WTC11 (cell line): ENCODE results near the gene PDE3B. TPM values are rescaled to one million over a fixed set of nuclear protein-coding genes. Genes with fewer than 3 reads are reported as not detected.

ENCODE experiments used
- ATAC-seq: fragments of 200-7000 bp; cut with Tn5 transposase; 2 replicates; pipeline ENCODE4 v1.10.0; 2021; ENCODE audit warnings: mild to moderate bottlenecking, moderate library complexity
- CTCF ChIA-PET: fragments of 300-600 bp; sonication (Branson Sonifier 250); formaldehyde crosslinking; loops from one replicate; lab custom pipeline; 2021; ENCODE audit warnings: antibody characterized with exemption; lab: Charles Lee
- POLR2A ChIA-PET: fragments of 350-600 bp; sonication (Branson Sonifier 250); formaldehyde crosslinking; loops from one replicate; lab custom pipeline; 2021; ENCODE audit warnings: antibody characterized with exemption; lab: Charles Lee
- DNase-seq: peaks from one replicate; pipeline ENCODE4 v3.0.0; 2021; ENCODE audit warnings: low spot score
- H3K27ac Mint-ChIP-seq: 2 replicates; pipeline ENCODE4 v1.8.0; 2021; ENCODE audit warnings: mixed read lengths
- H3K27me3 Mint-ChIP-seq: 2 replicates; pipeline ENCODE4 v1.8.0; 2021; ENCODE audit warnings: low read depth, mild to moderate bottlenecking, moderate library complexity, mixed read lengths
- H3K36me3 Mint-ChIP-seq: 2 replicates; pipeline ENCODE4 v1.8.0; 2021; ENCODE audit warnings: mixed read lengths
- H3K4me1 Mint-ChIP-seq: 2 replicates; pipeline ENCODE4 v1.8.0; 2022; ENCODE audit warnings: mixed read lengths
- H3K4me3 Mint-ChIP-seq: 2 replicates; pipeline ENCODE4 v1.8.0; 2021; ENCODE audit warnings: mild to moderate bottlenecking, moderate library complexity, mixed read lengths
- H3K9me3 Mint-ChIP-seq: 2 replicates; pipeline ENCODE4 v1.8.0; 2021; ENCODE audit warnings: mixed read lengths
- CBFB ChIP-seq: sonication (generic); formaldehyde crosslinking; IDR thresholded peaks from 2 replicates; pipeline ENCODE4 v1.8.1; 2022; ENCODE audit warnings: mild to moderate bottlenecking, low read depth, missing genetic modification reagents
- CREB1 ChIP-seq: sonication (generic); formaldehyde crosslinking; IDR thresholded peaks from 2 replicates; pipeline ENCODE4 v1.8.0; 2023; ENCODE audit warnings: mild to moderate bottlenecking, missing genetic modification reagents
- GABPB1 ChIP-seq: sonication (generic); formaldehyde crosslinking; IDR thresholded peaks from 2 replicates; pipeline ENCODE4 v1.8.1; 2023; ENCODE audit warnings: mild to moderate bottlenecking, missing genetic modification reagents
- MYBL2 ChIP-seq: sonication (generic); formaldehyde crosslinking; IDR thresholded peaks from 2 replicates; pipeline ENCODE4 v1.8.1; 2023; ENCODE audit warnings: mild to moderate bottlenecking, moderate library complexity, missing genetic modification reagents
- NFATC4 ChIP-seq: fragments of 250-450 bp; sonication (Bioruptor Pico); IDR thresholded peaks from 2 replicates; pipeline ENCODE4 v1.9.0; 2021; ENCODE audit warnings: mild to moderate bottlenecking
- NFE2L1 ChIP-seq: sonication (generic); formaldehyde crosslinking; IDR thresholded peaks from 2 replicates; pipeline ENCODE4 v1.8.1; 2023; ENCODE audit warnings: missing genetic modification reagents
- NR3C1 ChIP-seq: sonication (generic); formaldehyde crosslinking; conservative IDR thresholded peaks from 2 replicates; pipeline ENCODE4 v1.8.1; 2023; ENCODE audit warnings: low read depth, mild to moderate bottlenecking, missing genetic modification reagents
- RORB ChIP-seq: fragments of 250-450 bp; sonication (Bioruptor Pico); IDR thresholded peaks from 2 replicates; pipeline ENCODE4 v1.9.0; 2021; ENCODE audit warnings: mild to moderate bottlenecking
- SMAD3 ChIP-seq: sonication (generic); formaldehyde crosslinking; IDR thresholded peaks from 2 replicates; pipeline ENCODE4 v1.8.0; 2022; ENCODE audit warnings: missing genetic modification reagents, mild to moderate bottlenecking, borderline replicate concordance
- ZNF121 ChIP-seq: sonication (generic); formaldehyde crosslinking; IDR thresholded peaks from 2 replicates; pipeline ENCODE4 v1.8.0; 2023; ENCODE audit warnings: missing genetic modification reagents
- ZNF138 ChIP-seq: sonication (generic); formaldehyde crosslinking; conservative IDR thresholded peaks from 2 replicates; pipeline ENCODE4 v1.8.1; 2022; ENCODE audit warnings: mild to moderate bottlenecking, moderate library complexity, missing genetic modification reagents
- ZNF263 ChIP-seq: sonication (generic); formaldehyde crosslinking; IDR thresholded peaks from 2 replicates; pipeline ENCODE4 v1.8.1; 2022; ENCODE audit warnings: low read depth, mild to moderate bottlenecking, moderate library complexity, missing genetic modification reagents
- ZNF396 ChIP-seq: fragments of 250-450 bp; sonication (Bioruptor Pico); IDR thresholded peaks from 2 replicates; pipeline ENCODE4 v1.8.0; 2021; ENCODE audit warnings: mild to moderate bottlenecking, moderate library complexity, borderline replicate concordance
- ZNF423 ChIP-seq: fragments of 250-450 bp; sonication (Bioruptor Pico); IDR thresholded peaks from 2 replicates; pipeline ENCODE4 v2.1.2; 2022; ENCODE audit warnings: mild to moderate bottlenecking, moderate library complexity
- total RNA-seq: library from RNA; stranded (reverse); gene quantifications from 3 replicates; pipeline ENCODE4 v1.2.3, GENCODE V29; 2021
- TF ChIP-seq, protein P1 (sequence below): sonication (generic); formaldehyde crosslinking; IDR thresholded peaks from 2 replicates; pipeline ENCODE4 v1.8.0; 2022; ENCODE audit warnings: mild to moderate bottlenecking, missing genetic modification reagents
- TF ChIP-seq, protein P2 (sequence below): sonication (generic); formaldehyde crosslinking; IDR thresholded peaks from 2 replicates; pipeline ENCODE4 v1.8.1; 2023; ENCODE audit warnings: mild to moderate bottlenecking, moderate library complexity, missing genetic modification reagents
- TF ChIP-seq, protein P3 (sequence below): sonication (generic); formaldehyde crosslinking; IDR thresholded peaks from 2 replicates; pipeline ENCODE4 v1.8.1; 2022; ENCODE audit warnings: mild to moderate bottlenecking, moderate library complexity, missing genetic modification reagents
- TF ChIP-seq, protein P4 (sequence below): fragments of 250-450 bp; sonication (Bioruptor Pico); IDR thresholded peaks from 2 replicates; pipeline ENCODE4 v2.1.2; 2022; ENCODE audit warnings: mild to moderate bottlenecking, moderate library complexity
- TF ChIP-seq, protein P5 (sequence below): sonication (generic); formaldehyde crosslinking; IDR thresholded peaks from 2 replicates; pipeline ENCODE4 v1.8.1; 2023; ENCODE audit warnings: mild to moderate bottlenecking, missing genetic modification reagents, moderate library complexity
- TF ChIP-seq, protein P6 (sequence below): fragments of 250-450 bp; sonication (Bioruptor Pico); IDR thresholded peaks from 2 replicates; pipeline ENCODE4 v1.8.0; 2021; ENCODE audit warnings: mild to moderate bottlenecking
- TF ChIP-seq, protein P7 (sequence below): sonication (generic); formaldehyde crosslinking; IDR thresholded peaks from 2 replicates; pipeline ENCODE4 v1.8.1; 2022; ENCODE audit warnings: mild to moderate bottlenecking, missing genetic modification reagents, moderate library complexity, borderline replicate concordance

Gene PDE3B
- total RNA-seq, 1 experiment from 2014 or later: 9.6 TPM

DNA sequence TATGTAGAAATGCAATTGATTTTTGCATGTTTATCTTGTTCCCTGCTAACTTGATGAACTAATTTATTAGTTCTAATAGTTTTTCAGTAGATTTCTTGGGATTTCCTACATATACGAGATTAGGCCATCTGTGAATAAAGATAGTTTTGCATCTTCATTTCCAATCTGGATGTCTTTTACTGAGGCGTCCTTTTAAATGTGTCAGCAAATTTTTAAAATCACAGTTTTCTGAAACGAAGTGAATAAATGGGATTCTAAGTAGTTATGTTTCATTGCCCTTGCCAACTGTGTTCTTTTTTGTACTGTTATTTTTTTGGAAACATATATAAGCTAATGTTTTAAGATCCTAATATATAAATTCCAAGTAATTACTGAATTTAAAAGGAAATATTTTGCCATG lies 198.4 kb downstream of the PDE3B start:
- peaks cover 17% of the 10 kb centered on the region for H3K36me3 Mint-ChIP-seq

DNA sequence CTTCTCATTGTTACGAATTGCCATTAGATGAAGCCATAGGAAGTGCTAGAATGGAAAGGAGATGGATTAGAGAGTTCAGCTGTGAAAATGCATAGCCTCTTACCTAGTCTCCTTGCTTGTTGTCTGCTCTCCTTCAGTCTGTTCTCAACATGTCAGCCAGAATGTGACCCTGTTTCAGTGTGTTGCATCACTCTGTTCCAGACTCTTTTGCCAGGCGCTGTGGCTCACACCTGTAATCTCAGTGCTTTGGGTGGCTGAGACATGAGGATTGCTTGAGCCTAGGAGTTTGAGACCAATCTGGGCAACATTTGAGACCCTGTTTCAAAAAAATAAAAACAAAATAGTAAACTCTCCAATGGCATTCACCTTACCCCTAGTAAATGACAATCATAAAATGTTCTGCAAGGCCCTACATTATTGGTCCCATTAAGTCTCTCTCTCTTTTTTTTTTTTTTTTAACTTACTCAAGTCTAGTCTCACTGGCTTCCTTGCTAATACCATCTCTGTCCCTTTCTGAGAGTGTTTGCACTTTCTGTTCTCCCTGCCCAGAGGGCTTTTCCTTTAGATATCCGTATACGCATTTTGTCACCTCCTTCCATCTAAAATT lies 209.1 kb downstream of the PDE3B start:
- H3K27me3 Mint-ChIP-seq: no peaks in the 10 kb centered on the region
- ChIA-PET POLR2A (no interaction called here), CTCF (interaction anchor here (2.2 kb wide), 1 partner anchor 55 kb away, joined by 11 read pairs; no protein-coding TSS in a partner anchor)
- H3K4me3 Mint-ChIP-seq: no peak overlapping the region
- peak; percentile 92 for TF ChIP-seq GABPB1 (CRISPR knock-in tag)
- TF ChIP-seq ZNF396: 0 out of 2 replicates have a peak, but pooled peaks have one; percentile 28
- no peak for TF ChIP-seq MYBL2 (CRISPR knock-in tag)
- TF ChIP-seq, protein P1, sequence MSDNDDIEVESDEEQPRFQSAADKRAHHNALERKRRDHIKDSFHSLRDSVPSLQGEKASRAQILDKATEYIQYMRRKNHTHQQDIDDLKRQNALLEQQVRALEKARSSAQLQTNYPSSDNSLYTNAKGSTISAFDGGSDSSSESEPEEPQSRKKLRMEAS (CRISPR knock-in tag): peak; percentile 56; the same call in 1 of the 2 replicates
- no peak for TF ChIP-seq NR3C1 (CRISPR knock-in tag)
- TF ChIP-seq, all 79 proteins: peak for 3
- H3K9me3 Mint-ChIP-seq: no peaks in the 10 kb centered on the region
- no peaks in the 10 kb centered on the region for H3K36me3 Mint-ChIP-seq
- ATAC-seq (no peak), DNase-seq (no peak)
- no peaks in the 10 kb centered on the region for H3K4me1 Mint-ChIP-seq
- no peak overlapping the region for H3K27ac Mint-ChIP-seq

More for the DNA sequence above, 198.4 kb downstream of the PDE3B start:
- Mint-ChIP-seq H3K27me3 (no peaks in the 10 kb centered on the region), H3K9me3 (peaks cover 21% of the 10 kb centered on the region), H3K4me3 (no peak overlapping the region), H3K27ac (no peak overlapping the region), H3K4me1 (0 out of 2 replicates have a peak, but pooled peaks cover 5% of the 10 kb centered on the region)
- ChIA-PET CTCF (no interaction called here), POLR2A (no interaction called here)
- no peak for DNase-seq
- TF ChIP-seq RORB (CRISPR knock-in tag): no peak
- TF ChIP-seq, protein P2, sequence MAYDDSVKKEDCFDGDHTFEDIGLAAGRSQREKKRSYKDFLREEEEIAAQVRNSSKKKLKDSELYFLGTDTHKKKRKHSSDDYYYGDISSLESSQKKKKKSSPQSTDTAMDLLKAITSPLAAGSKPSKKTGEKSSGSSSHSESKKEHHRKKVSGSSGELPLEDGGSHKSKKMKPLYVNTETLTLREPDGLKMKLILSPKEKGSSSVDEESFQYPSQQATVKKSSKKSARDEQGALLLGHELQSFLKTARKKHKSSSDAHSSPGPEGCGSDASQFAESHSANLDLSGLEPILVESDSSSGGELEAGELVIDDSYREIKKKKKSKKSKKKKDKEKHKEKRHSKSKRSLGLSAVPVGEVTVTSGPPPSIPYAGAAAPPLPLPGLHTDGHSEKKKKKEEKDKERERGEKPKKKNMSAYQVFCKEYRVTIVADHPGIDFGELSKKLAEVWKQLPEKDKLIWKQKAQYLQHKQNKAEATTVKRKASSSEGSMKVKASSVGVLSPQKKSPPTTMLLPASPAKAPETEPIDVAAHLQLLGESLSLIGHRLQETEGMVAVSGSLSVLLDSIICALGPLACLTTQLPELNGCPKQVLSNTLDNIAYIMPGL: no peak
- TF ChIP-seq ZNF423: no peak
- no peak for TF ChIP-seq SMAD3 (CRISPR knock-in tag)
- TF ChIP-seq CBFB: no peak
- TF ChIP-seq ZNF138 (CRISPR knock-in tag): no peak
- TF ChIP-seq NFATC4 (CRISPR knock-in tag): no peak
- TF ChIP-seq, protein P3, sequence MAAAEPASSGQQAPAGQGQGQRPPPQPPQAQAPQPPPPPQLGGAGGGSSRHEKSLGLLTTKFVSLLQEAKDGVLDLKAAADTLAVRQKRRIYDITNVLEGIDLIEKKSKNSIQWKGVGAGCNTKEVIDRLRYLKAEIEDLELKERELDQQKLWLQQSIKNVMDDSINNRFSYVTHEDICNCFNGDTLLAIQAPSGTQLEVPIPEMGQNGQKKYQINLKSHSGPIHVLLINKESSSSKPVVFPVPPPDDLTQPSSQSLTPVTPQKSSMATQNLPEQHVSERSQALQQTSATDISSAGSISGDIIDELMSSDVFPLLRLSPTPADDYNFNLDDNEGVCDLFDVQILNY (CRISPR knock-in tag): no peak
- no peak for TF ChIP-seq NFE2L1
- TF ChIP-seq, protein P4, sequence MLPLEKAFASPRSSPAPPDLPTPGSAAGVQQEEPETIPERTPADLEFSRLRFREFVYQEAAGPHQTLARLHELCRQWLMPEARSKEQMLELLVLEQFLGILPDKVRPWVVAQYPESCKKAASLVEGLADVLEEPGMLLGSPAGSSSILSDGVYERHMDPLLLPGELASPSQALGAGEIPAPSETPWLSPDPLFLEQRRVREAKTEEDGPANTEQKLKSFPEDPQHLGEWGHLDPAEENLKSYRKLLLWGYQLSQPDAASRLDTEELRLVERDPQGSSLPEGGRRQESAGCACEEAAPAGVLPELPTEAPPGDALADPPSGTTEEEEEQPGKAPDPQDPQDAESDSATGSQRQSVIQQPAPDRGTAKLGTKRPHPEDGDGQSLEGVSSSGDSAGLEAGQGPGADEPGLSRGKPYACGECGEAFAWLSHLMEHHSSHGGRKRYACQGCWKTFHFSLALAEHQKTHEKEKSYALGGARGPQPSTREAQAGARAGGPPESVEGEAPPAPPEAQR (CRISPR knock-in tag): no peak
- no peak for TF ChIP-seq ZNF263 (CRISPR knock-in tag)
- no peak for ATAC-seq

DNA sequence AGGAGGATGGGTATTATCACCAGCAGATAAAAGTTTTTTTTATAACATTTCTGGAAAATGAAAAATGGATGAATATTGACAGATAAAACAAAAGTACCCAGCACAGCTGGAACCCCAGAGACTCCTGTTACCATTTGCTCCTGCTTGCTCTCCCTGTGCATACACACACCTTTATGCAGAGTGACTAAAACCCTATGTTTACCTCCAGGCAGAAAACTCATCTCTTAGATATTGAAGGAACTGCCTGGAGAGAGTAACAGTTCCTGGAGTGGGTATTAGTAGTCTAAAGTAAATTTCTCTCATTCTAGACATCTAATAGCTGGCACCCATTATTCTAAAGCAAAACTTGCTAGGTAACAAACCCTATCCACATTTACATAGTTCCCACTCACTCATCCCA lies 210.5 kb downstream of the PDE3B start:
- no peaks in the 10 kb centered on the region for H3K9me3 Mint-ChIP-seq
- H3K27me3 Mint-ChIP-seq: no peaks in the 10 kb centered on the region
- ChIA-PET CTCF (interaction anchor here (1.1 kb wide), 1 partner anchor 54 kb away, joined by 3 read pairs; no protein-coding TSS in a partner anchor), POLR2A (no interaction called here)
- ATAC-seq (no peak), DNase-seq (no peak)
- H3K27ac Mint-ChIP-seq: no peak overlapping the region
- no peak overlapping the region for H3K4me3 Mint-ChIP-seq
- no peaks in the 10 kb centered on the region for H3K4me1 Mint-ChIP-seq
- H3K36me3 Mint-ChIP-seq: no peaks in the 10 kb centered on the region
- TF ChIP-seq, protein P5, sequence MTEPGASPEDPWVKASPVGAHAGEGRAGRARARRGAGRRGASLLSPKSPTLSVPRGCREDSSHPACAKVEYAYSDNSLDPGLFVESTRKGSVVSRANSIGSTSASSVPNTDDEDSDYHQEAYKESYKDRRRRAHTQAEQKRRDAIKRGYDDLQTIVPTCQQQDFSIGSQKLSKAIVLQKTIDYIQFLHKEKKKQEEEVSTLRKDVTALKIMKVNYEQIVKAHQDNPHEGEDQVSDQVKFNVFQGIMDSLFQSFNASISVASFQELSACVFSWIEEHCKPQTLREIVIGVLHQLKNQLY (CRISPR knock-in tag): no peak
- TF ChIP-seq, protein P6, sequence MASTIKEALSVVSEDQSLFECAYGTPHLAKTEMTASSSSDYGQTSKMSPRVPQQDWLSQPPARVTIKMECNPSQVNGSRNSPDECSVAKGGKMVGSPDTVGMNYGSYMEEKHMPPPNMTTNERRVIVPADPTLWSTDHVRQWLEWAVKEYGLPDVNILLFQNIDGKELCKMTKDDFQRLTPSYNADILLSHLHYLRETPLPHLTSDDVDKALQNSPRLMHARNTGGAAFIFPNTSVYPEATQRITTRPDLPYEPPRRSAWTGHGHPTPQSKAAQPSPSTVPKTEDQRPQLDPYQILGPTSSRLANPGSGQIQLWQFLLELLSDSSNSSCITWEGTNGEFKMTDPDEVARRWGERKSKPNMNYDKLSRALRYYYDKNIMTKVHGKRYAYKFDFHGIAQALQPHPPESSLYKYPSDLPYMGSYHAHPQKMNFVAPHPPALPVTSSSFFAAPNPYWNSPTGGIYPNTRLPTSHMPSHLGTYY (CRISPR knock-in tag): no peak
- TF ChIP-seq GABPB1 (CRISPR knock-in tag) (no peak), CREB1 (no peak), ZNF121 (CRISPR knock-in tag) (no peak)
- TF ChIP-seq, protein P7, sequence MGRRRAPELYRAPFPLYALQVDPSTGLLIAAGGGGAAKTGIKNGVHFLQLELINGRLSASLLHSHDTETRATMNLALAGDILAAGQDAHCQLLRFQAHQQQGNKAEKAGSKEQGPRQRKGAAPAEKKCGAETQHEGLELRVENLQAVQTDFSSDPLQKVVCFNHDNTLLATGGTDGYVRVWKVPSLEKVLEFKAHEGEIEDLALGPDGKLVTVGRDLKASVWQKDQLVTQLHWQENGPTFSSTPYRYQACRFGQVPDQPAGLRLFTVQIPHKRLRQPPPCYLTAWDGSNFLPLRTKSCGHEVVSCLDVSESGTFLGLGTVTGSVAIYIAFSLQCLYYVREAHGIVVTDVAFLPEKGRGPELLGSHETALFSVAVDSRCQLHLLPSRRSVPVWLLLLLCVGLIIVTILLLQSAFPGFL (CRISPR knock-in tag): no peak
